ENCODE results near the gene NOL6.
A peak's percentile ranks its signal among the peaks of the same experiment; 100 is the strongest.
"Not testable (repeated sequence)": the region's sequence is repeated elsewhere in the genome, so short reads cannot be mapped to it uniquely, and the experiment has no call there.

NOL6 gene, protein sequence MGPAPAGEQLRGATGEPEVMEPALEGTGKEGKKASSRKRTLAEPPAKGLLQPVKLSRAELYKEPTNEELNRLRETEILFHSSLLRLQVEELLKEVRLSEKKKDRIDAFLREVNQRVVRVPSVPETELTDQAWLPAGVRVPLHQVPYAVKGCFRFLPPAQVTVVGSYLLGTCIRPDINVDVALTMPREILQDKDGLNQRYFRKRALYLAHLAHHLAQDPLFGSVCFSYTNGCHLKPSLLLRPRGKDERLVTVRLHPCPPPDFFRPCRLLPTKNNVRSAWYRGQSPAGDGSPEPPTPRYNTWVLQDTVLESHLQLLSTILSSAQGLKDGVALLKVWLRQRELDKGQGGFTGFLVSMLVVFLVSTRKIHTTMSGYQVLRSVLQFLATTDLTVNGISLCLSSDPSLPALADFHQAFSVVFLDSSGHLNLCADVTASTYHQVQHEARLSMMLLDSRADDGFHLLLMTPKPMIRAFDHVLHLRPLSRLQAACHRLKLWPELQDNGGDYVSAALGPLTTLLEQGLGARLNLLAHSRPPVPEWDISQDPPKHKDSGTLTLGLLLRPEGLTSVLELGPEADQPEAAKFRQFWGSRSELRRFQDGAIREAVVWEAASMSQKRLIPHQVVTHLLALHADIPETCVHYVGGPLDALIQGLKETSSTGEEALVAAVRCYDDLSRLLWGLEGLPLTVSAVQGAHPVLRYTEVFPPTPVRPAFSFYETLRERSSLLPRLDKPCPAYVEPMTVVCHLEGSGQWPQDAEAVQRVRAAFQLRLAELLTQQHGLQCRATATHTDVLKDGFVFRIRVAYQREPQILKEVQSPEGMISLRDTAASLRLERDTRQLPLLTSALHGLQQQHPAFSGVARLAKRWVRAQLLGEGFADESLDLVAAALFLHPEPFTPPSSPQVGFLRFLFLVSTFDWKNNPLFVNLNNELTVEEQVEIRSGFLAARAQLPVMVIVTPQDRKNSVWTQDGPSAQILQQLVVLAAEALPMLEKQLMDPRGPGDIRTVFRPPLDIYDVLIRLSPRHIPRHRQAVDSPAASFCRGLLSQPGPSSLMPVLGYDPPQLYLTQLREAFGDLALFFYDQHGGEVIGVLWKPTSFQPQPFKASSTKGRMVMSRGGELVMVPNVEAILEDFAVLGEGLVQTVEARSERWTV

DNA sequence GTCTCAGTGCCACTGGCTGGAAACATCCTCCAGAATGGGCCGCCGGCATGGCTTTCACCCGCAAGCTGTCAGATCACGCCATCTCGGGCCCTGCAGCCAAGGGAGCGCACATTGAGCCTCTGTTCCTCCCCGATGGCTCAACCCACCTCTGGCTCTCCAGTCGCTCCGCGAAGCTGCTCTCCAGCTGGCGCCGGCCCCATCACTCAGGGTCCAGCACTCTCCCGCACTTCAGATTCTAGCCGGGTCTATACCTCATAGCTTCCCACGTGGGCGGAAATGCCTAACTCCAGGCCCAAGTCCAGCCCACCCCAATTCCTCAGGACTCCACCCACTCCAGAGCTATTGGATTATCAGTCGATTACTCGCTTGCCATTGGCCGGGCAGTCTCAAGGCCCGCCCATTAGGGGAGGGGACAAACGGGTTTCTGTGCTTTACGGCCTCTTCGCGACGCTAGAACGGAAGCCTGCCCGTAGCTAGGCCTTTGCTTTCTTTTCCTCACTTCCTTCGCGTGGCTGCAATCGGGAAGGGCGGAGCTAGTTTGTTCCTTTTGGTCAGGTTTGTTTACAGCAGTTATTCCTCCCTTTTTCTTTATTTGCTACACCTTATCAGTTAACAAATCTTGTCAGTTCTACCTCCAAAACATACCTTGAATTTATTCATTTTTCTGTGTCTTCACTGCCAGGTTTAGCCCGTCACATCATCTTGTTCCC, at the start of gene NOL6:
NOL6 (minus strand) TSS at position 282 of the 710 bp plus-strand sequence; CDS start at position 200, 82 bp downstream.
- peak; percentile 79 for DNase-seq (ENCODE audit: low read depth)

DNA sequence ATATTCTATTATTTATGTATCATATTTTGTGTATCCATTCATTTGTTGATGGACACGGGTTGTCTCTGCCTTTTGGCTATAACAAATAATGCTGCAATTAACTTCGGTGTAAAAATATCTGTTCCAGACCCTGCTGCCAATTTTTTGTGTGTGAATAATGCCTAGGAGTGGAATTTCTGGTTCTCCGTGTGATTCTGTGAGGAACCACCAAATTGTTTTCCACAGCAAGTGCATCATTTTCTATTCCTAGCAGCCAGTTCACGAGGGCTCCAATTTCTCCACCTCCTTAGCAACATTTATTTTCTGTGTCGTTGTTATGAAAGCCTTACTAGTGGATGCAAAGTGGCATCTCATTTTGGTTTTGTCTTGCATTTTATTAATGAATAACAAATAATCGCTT, 48.1 kb upstream of the NOL6 start:
- DNase-seq (ENCODE audit: low read depth), result not testable (repeated sequence)

DNA sequence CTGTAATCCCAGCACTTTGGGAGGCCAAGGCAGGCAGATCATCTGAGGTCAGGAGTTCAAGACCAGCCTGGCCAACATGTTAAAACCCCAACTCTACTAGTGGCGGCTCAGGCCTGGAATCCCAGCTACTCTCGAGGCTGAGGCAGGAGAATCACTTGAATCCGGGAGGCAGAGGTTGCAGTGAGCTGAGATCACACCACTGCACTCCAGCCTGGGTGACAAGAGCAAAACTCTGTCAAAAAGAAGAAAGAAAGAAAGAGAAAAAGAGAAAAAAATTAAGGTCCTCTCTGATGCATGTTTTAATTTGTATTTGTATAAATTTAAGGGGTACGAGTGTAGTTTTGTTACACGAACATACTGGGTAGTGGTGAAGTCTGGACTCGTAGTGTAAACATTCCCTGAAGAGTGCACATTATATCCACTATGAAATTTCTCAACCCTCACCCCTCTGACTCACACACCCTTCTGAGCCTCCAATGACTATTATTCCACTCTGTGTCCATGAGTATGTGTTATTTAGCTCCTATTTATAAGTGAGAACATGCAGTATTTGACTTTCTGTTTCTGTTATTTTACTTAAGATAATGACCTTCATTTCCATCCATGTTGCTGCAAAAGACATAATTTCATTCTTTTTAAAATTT, 44.3 kb upstream of the NOL6 start:
- not testable (repeated sequence) for DNase-seq (ENCODE audit: low read depth)

DNA sequence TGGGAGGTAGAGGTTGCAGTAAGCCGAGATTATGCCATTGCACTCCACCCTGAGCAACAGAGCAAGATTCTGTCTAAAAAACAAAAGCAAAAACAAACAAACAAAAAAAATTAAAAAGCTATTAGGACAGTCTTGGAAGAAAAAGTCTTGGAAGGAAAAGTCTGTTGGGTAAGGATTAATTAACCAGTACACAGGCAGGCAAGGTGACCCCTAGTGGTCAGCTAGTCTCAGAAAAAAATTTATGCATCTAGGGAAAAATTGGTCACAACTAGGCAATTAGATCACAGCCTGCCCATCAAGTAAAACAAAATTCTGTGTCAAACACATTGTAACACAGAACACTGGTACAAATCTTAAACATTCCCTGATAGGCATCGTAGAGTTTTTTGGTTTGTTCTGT, 43.6 kb upstream of the NOL6 start:
- DNase-seq (ENCODE audit: low read depth), result no peak

DNA sequence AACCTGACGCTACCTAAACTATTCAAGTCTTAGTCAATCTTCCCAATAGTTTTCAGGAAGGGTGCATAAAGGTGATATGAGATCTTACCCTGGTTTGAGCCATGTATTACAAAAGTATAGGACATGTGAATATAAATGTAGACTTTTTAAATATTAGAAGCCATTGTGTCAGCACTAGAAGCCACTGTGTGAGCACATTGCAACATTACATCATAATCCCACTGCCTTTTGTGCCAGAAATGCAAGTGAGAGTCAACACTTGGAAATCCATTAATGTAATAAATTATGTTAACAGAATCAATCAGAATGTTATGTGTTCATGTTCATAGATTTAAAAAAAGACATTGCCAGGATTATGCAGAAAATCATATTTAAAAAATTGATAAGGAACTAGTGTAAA, 42.7 kb upstream of the NOL6 start:
- not testable (repeated sequence) for DNase-seq (ENCODE audit: low read depth)

DNA sequence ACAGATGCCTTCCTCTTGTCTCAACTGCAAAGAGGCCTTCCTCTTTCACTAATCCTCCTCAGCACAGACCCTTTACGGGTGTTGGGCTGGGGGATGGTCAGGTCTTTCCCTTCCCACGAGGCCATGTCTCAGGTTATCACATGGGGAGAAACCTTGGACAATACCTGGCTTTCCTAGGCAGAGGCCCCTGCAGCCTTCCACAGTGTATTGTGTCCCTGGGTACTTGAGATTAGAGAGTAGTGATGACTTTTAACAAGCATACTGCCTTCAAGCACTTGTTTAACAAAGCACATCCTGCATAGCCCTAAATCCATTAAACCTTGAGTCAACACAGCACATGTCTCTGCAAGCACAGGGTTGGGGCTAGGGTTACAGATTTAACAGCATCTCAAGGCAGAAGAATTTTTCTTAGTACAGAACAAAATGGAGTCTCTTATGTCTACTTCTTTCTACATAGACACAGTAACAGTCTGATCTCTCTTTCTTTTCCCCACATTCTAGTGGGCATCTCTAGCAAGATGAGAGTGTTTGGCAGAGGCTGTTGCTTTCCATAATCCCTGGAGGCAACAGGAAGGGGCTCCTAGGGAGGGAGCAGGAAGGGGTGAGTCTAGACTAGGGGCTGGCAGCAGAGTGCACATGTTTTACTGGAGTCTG, 41.7 kb upstream of the NOL6 start:
- not testable (repeated sequence) for DNase-seq (ENCODE audit: low read depth)

DNA sequence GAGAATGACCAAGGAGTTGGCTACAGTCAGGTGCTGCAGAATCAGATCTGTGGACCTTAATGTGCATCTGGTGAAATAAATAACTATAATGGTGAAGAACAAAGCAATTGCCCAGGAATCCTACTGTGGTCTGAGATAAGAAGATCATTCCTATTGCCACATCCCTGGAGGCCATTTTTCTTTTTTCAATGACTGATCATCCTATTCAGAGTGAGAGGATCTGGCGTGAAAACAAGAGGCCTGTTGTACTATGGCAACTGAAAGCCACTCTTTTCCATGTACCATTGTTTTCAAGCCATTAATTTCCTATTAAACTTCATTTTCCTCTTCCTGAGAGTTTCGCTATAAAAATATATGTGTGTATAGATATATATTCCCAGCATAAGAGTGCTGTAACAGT, 38.8 kb upstream of the NOL6 start:
- DNase-seq (ENCODE audit: low read depth), result not testable (repeated sequence)

DNA sequence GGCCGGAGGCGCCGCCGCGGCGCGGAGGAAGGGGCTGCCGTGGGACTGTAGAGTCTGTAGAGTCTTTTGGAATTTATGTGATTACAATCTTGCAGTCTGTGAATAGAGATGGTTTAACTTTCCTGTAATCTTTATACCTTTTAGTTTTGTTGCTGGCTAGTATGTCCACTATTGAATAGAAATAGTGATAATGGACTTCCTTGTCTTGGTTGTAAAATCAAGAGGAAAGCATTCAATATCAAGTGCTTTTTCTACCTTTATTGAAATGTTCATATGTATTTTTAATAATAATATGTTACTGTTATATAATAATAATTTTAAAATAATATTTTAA, 37.4 kb upstream of the NOL6 start:
- not testable (repeated sequence) for DNase-seq (ENCODE audit: low read depth)

DNA sequence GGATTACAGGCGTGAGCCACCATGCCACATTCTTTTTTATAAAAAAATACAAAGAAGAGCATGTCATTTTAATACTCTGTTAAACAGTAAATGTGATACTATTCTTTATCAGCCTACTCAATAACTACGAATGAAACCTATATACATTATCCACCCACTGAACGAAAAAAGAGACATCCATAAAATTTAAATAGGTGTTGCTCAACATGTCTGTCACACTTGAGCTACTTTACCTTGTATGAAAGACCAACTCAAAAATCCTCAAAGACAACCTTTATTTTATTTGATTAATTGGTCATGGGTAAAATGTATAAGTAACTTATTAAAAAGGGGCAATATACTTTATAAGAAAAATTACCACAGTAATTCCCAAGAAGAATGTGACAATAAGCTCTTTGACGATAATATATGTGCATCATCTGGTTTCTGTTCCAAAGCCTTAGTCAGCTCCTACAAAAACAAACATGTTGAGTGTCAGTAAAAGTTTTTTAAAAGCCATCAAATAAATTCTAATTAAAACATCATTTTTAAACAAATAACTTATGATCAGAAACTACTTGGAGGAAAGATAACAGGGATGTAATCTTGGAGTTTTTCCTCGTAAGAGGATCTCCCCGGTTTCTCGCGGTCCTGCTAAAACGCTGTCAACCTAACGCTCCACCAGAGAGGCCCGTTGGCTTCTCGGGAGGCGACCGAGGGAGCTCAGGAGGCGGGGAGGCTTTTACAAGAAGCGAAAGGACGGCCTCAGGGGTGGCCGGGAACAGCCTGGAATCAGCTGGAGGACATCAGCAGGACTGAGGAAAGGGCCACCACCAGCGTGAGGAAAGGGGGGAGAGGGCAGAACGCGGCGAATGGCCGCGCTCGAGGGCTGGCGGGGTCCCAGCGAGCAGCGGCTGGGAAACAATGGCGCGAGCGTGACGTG, 36.8 kb upstream of the NOL6 start:
- no peak for DNase-seq (ENCODE audit: low read depth)

DNA sequence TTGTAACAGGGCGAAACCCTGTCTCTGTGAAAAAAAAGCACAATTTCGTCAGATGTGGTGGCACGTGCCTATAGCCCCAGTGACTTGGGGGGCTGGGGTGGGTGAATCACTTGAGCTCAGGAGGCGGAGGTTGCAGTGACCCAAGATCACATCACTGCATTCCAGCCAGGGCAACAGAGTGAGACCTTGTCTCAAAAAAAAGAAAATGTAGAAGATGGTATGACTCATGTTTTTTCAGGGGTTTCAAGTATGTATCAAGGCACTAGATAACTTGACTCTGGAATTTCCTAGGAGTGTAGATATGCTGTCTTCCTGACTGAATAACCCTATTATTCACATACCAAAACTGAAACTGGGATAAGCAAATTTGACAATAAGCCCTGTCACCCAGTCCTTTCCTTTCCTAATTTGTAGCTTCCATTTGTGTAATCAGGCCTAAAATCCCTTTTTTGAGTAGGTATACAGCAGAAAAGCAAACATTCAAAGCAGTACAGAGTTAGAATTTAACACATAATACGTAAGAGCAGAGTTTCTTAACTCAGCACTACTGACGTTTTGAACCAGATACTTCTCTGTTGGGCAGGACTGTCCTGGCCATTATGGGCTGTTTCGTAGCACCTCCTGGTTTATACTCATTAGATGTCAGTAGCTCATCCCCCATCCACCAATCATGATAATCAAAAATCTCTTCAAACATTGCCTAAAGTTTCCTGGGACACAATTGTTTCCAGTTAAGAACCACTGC, 33.1 kb upstream of the NOL6 start:
- DNase-seq (ENCODE audit: low read depth), result no peak

DNA sequence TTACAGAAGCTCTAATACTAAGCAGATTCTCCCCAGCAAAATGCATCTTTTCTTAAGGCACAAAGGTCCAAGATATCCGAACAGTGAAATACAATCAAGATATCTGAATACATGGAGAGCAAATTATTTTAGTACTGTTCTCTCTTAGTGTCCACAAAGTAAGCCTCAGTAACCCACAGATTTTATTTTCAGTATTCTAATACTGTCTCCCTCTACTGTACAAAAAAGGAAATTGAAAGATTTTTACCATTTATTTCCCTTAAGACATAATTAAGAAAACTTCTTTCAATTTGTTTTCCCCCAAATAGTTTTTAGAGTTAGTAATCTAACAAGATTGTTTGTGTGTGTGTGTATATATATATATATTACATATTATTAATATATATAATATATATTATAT, 24.7 kb upstream of the NOL6 start:
- no peak for DNase-seq (ENCODE audit: low read depth)

DNA sequence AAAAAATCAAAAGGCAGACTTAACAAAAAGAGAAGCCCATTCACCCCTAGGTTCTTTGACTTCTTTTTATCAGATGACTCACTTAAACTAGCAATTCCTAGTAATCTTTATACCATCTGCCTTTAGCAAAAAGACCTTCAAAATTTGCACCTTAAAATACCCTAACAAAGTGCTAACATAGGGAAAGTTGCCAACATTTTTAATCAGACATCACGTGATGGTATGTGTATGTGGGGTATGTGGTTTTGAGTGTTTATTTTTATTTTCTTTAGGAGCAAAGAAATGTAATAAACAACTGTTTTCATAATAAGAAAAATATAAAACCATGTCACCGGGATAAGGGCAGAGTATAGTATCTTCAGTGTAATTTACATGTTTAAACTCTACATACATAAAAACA, 20.1 kb upstream of the NOL6 start:
- not testable (repeated sequence) for DNase-seq (ENCODE audit: low read depth)

DNA sequence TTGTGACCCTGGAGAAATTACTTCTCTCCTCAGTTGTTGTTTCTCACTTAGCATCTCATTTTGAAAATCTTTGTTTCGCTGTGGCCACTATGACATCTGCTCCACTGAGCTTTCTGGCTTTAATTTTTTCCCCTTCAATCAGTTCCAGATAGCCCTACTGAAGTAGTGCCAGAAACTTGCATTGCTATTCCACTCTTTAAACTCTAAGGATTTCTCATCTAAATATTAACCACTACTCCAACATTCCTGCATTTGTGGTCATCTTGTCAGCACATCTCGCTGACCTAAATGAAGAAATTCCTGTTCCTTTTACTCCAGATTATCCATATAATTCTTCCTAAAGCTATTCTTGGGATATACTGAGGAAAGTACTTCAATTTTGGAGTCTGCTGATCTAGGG, 15.3 kb upstream of the NOL6 start:
- no peak for DNase-seq (ENCODE audit: low read depth)

DNA sequence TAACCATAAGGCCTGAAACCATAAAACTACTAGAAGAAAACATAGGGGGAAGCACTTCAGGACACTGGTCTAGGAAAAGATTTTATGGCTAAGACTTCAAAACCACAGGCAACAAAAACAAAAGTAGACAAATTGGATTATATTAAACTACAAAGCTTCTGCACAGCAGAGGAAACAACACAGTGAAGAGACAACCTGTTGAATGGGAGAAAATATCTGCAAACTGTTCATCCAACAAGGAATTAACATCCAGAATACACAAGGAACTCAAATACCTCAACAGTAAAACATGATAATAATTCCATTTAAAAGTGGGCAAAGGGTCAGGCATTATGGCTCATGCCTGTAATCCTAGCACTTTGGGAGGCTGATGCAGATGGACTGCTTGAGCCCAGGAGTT, 11.6 kb upstream of the NOL6 start:
- not testable (repeated sequence) for DNase-seq (ENCODE audit: low read depth)

DNA sequence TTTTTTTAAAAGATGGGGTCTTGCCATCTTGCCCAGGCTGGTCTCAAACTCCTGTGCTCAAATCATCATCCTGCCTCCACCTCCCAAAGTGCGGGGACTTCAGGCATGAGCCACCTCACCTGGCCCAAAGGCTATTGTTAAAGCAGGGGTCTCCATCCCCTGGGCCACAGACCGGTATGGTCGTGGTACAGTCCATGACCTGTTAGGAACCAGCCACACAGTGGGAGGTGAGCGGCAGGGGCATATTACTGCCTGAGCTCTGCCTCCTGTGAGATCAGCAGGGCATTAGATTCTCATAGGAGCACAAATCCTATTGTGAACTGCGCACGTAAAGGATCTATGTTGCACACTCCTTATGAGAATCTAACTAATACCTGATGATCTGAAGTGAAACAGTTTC, 7.3 kb upstream of the NOL6 start:
- DNase-seq (ENCODE audit: low read depth), result no peak

DNA sequence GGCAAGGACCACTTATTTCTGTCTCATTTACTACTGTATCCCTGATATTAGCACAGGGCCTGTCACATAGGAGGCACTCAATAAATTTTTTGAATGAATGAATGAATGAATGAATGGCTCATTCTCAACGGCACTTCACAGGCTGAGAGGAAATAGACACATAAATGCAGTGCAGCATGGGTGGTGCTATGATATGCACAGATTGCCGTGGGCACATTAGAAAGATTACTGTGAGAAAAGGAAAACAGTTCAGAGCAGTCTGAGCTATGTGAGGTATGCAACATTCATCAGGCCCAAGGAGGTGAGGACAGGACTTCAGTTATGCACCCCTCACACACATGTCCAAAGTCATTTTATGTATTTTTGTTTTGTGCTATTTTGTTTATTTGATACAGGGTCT, 6.4 kb upstream of the NOL6 start:
- DNase-seq (ENCODE audit: low read depth), result no peak

DNA sequence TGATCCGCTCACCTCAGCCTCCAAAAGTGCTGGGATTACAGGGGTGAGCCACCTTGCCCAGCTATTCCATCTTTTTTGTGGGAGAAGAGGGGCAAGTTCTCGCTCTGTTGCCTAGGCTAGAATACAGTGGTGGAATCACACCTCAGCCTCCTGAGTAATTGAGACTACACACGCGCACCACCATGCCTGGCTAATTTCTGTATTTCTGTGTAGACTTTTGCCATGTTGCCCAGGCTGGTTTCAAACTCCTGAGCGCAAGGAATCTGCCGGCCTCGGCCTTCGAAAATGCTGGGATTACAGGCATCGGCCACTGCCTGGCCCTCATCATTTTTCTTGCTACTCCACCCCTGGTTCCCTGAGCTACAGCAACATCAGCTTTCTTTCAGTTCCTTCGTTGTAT, 2.8 kb upstream of the NOL6 start:
- no peak for DNase-seq (ENCODE audit: low read depth)

DNA sequence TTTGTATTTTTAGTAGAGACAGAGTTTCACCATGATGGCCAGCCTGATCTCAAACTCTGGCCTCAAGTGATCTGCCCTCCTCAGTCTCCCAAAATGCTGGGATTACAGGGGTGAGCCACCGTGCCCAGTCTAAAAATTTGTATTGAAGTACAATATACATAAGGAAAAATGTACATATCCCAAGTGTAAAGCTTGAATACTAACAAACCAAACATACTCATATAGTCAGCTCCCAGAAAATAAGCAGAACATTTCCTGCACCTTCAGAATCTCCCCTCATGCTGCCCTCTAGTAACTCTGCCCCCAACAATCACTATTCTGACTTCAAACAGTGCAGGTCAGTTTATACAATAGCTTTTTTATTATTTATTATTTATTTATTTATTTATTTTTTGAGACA, 1.6 kb upstream of the NOL6 start:
- no peak for DNase-seq (ENCODE audit: low read depth)

All from stimulated activated CD8-positive, alpha-beta memory T cell treated with anti-CD3 and anti-CD28 coated beads, Interleukin-15, amount 100 ng/mL, for 24 hours (primary cell).